ENCODE measurements around the gene PASK. TPM values are rescaled to one million over a fixed set of nuclear protein-coding genes. Genes with fewer than 3 reads are reported as not detected.

Gene PASK
- total RNA-seq, 1 experiment from 2014 or later, result 51.6 TPM

- ATAC-seq (no peak), DNase-seq (ENCODE audit: low read depth, low spot score) (no peak)
- no peak overlapping the region for H3K27ac ChIP-seq (ENCODE audit: low read length)
- no peaks in the 10 kb centered on the region for H3K9me3 ChIP-seq (ENCODE audit: control insufficient read depth, insufficient read depth, low read depth, low read length)
- no peaks in the 10 kb centered on the region for H3K27me3 ChIP-seq (ENCODE audit: control insufficient read depth, insufficient read depth, low read length)
- intact Hi-C loops (cut with micrococcal nuclease; ENCODE audit: unreplicated experiment), result no loop called here
- no TSS peak for BruUV-seq (replicated peaks)
- no peaks in the 10 kb centered on the region for H3K4me1 ChIP-seq (ENCODE audit: control insufficient read depth, insufficient read depth, low read length)
- no peak for TF ChIP-seq CTCF (IDR thresholded peaks at IDR 0.05)
- TF ChIP-seq SIN3A (IDR thresholded peaks at IDR 0.05; ENCODE audit: borderline replicate concordance, insufficient read depth, low read depth, low read length), result no peak
- no peak for TF ChIP-seq POLR2AphosphoS5 (IDR thresholded peaks at IDR 0.05; ENCODE audit: low read depth, low read length)
- no peak for TF ChIP-seq REST (IDR thresholded peaks at IDR 0.05; ENCODE audit: insufficient read depth in 1 of 2, low read depth in 2 of 2, low read length in 1 of 2)
- no peak for TF ChIP-seq TCF7L2 (IDR thresholded peaks at IDR 0.05; ENCODE audit: low read depth, low read length)
- peaks cover 2% of the 10 kb centered on the region; the same call in 1 of the 2 replicates for H3K36me3 ChIP-seq (ENCODE audit: control insufficient read depth, insufficient read depth, low read length)
- POLR2A ChIA-PET, result interaction anchor here (0.8 kb wide), 1 partner anchor 14 kb away, joined by 4 read pairs; the partner anchor contains the start of genes PASK and PPP1R7
- CTCF ChIA-PET, result no interaction called here
- in situ Hi-C loops (cut with HindIII; ENCODE audit: low pct_unique_long_range_greater_than_20kb, low sequenced_read_pairs), result no loop called here
- no peak overlapping the region for H3K4me3 ChIP-seq (ENCODE audit: low read depth in 2 of 2, low read length in 2 of 2)
Observed at GRCh38 chr2:241163601-241164118, 14.4 kb upstream of the PASK start.

- ATAC-seq (no peak), DNase-seq (ENCODE audit: low read depth, low spot score) (no peak)
- in situ Hi-C loops (cut with HindIII; ENCODE audit: low pct_unique_long_range_greater_than_20kb, low sequenced_read_pairs), result no loop called here
- no peak for TF ChIP-seq POLR2AphosphoS5 (IDR thresholded peaks at IDR 0.05; ENCODE audit: low read depth, low read length)
- no peak for TF ChIP-seq SIN3A (IDR thresholded peaks at IDR 0.05; ENCODE audit: borderline replicate concordance, insufficient read depth, low read depth, low read length)
- TF ChIP-seq CTCF (IDR thresholded peaks at IDR 0.05), result no peak
- TF ChIP-seq REST (IDR thresholded peaks at IDR 0.05; ENCODE audit: insufficient read depth in 1 of 2, low read depth in 2 of 2, low read length in 1 of 2), result no peak
- TF ChIP-seq TCF7L2 (IDR thresholded peaks at IDR 0.05; ENCODE audit: low read depth, low read length), result no peak
- no TSS peak for BruUV-seq (replicated peaks)
- H3K4me3 ChIP-seq (ENCODE audit: low read depth in 2 of 2, low read length in 2 of 2), result no peak overlapping the region
- CTCF ChIA-PET, result no interaction called here
- intact Hi-C loops (cut with micrococcal nuclease; ENCODE audit: unreplicated experiment), result no loop called here
- POLR2A ChIA-PET, result no interaction called here
- no peaks in the 10 kb centered on the region for H3K4me1 ChIP-seq (ENCODE audit: control insufficient read depth, insufficient read depth, low read length)
- peaks cover 2% of the 10 kb centered on the region; the same call in 1 of the 2 replicates for H3K36me3 ChIP-seq (ENCODE audit: control insufficient read depth, insufficient read depth, low read length)
- no peaks in the 10 kb centered on the region for H3K27me3 ChIP-seq (ENCODE audit: control insufficient read depth, insufficient read depth, low read length)
- H3K27ac ChIP-seq (ENCODE audit: low read length), result no peak overlapping the region
- H3K9me3 ChIP-seq (ENCODE audit: control insufficient read depth, insufficient read depth, low read depth, low read length), result no peaks in the 10 kb centered on the region
Observed at GRCh38 chr2:241161646-241162281, 12.5 kb upstream of the PASK start.
